WTC11 (cell line): Measurements from ENCODE around the gene ANAPC4.

ENCODE experiments used
- ATF2 ChIP-seq: sonication (generic); formaldehyde crosslinking; IDR thresholded peaks from 2 replicates; pipeline ENCODE4 v1.8.1; 2022; ENCODE audit warnings: low read depth, missing genetic modification reagents, borderline replicate concordance
- ATF3 ChIP-seq: sonication (generic); formaldehyde crosslinking; conservative IDR thresholded peaks from 2 replicates; pipeline ENCODE4 v1.8.1; 2022; ENCODE audit warnings: mild to moderate bottlenecking, missing genetic modification reagents
- FOXP1 ChIP-seq: sonication (generic); formaldehyde crosslinking; IDR thresholded peaks from 2 replicates; pipeline ENCODE4 v1.8.0; 2022; ENCODE audit warnings: missing genetic modification reagents, mild to moderate bottlenecking, moderate library complexity, borderline replicate concordance
- NR3C1 ChIP-seq: sonication (generic); formaldehyde crosslinking; conservative IDR thresholded peaks from 2 replicates; pipeline ENCODE4 v1.8.1; 2023; ENCODE audit warnings: low read depth, mild to moderate bottlenecking, missing genetic modification reagents
- SP1 ChIP-seq: sonication (generic); formaldehyde crosslinking; conservative IDR thresholded peaks from 2 replicates; pipeline ENCODE4 v1.8.1; 2022; ENCODE audit warnings: missing genetic modification reagents
- ZNF416 ChIP-seq: fragments of 250-450 bp; sonication (Bioruptor Pico); IDR thresholded peaks from 2 replicates; pipeline ENCODE4 v1.9.0; 2021; ENCODE audit warnings: mild to moderate bottlenecking, inconsistent platforms
- TF ChIP-seq, protein P1 (sequence below): fragments of 200-600 bp; IDR thresholded peaks from 2 replicates; pipeline ENCODE4 v1.8.0; 2022; ENCODE audit warnings: antibody characterized with exemption
- TF ChIP-seq, protein P2 (sequence below): sonication (generic); formaldehyde crosslinking; IDR thresholded peaks from 2 replicates; pipeline ENCODE4 v1.8.0; 2022; ENCODE audit warnings: mild to moderate bottlenecking, missing genetic modification reagents
- TF ChIP-seq, protein P3 (sequence below): sonication (generic); formaldehyde crosslinking; IDR thresholded peaks from 2 replicates; pipeline ENCODE4 v1.8.1; 2023; ENCODE audit warnings: mild to moderate bottlenecking, moderate library complexity, missing genetic modification reagents
- TF ChIP-seq, protein P4 (sequence below): sonication (generic); formaldehyde crosslinking; IDR thresholded peaks from 2 replicates; pipeline ENCODE4 v1.8.0; 2023; ENCODE audit warnings: missing genetic modification reagents

GRCh38 chr4:25343671-25344070, 33.4 kb upstream of the ANAPC4 start:
- TF ChIP-seq ZNF416 (CRISPR knock-in tag) = no peak
- TF ChIP-seq ATF2 = no peak
- TF ChIP-seq, protein P1, sequence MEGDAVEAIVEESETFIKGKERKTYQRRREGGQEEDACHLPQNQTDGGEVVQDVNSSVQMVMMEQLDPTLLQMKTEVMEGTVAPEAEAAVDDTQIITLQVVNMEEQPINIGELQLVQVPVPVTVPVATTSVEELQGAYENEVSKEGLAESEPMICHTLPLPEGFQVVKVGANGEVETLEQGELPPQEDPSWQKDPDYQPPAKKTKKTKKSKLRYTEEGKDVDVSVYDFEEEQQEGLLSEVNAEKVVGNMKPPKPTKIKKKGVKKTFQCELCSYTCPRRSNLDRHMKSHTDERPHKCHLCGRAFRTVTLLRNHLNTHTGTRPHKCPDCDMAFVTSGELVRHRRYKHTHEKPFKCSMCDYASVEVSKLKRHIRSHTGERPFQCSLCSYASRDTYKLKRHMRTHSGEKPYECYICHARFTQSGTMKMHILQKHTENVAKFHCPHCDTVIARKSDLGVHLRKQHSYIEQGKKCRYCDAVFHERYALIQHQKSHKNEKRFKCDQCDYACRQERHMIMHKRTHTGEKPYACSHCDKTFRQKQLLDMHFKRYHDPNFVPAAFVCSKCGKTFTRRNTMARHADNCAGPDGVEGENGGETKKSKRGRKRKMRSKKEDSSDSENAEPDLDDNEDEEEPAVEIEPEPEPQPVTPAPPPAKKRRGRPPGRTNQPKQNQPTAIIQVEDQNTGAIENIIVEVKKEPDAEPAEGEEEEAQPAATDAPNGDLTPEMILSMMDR = no peak
- no peak for TF ChIP-seq NR3C1 (CRISPR knock-in tag)
- TF ChIP-seq SP1 = no peak
- no peak for TF ChIP-seq FOXP1 (CRISPR knock-in tag)
- TF ChIP-seq ATF3 (CRISPR knock-in tag) = no peak
- TF ChIP-seq, protein P2, sequence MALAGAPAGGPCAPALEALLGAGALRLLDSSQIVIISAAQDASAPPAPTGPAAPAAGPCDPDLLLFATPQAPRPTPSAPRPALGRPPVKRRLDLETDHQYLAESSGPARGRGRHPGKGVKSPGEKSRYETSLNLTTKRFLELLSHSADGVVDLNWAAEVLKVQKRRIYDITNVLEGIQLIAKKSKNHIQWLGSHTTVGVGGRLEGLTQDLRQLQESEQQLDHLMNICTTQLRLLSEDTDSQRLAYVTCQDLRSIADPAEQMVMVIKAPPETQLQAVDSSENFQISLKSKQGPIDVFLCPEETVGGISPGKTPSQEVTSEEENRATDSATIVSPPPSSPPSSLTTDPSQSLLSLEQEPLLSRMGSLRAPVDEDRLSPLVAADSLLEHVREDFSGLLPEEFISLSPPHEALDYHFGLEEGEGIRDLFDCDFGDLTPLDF = no peak
- TF ChIP-seq, protein P3, sequence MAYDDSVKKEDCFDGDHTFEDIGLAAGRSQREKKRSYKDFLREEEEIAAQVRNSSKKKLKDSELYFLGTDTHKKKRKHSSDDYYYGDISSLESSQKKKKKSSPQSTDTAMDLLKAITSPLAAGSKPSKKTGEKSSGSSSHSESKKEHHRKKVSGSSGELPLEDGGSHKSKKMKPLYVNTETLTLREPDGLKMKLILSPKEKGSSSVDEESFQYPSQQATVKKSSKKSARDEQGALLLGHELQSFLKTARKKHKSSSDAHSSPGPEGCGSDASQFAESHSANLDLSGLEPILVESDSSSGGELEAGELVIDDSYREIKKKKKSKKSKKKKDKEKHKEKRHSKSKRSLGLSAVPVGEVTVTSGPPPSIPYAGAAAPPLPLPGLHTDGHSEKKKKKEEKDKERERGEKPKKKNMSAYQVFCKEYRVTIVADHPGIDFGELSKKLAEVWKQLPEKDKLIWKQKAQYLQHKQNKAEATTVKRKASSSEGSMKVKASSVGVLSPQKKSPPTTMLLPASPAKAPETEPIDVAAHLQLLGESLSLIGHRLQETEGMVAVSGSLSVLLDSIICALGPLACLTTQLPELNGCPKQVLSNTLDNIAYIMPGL = no peak
- TF ChIP-seq, protein P4, sequence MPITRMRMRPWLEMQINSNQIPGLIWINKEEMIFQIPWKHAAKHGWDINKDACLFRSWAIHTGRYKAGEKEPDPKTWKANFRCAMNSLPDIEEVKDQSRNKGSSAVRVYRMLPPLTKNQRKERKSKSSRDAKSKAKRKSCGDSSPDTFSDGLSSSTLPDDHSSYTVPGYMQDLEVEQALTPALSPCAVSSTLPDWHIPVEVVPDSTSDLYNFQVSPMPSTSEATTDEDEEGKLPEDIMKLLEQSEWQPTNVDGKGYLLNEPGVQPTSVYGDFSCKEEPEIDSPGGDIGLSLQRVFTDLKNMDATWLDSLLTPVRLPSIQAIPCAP = no peak
